ENCODE results near the gene NPM3. TPM values are rescaled to one million over a fixed set of nuclear protein-coding genes. Genes with fewer than 3 reads are reported as not detected.

Gene NPM3
- total RNA-seq, 2 experiments from 2014 or later: 15.5 to 15.8 TPM

DNA sequence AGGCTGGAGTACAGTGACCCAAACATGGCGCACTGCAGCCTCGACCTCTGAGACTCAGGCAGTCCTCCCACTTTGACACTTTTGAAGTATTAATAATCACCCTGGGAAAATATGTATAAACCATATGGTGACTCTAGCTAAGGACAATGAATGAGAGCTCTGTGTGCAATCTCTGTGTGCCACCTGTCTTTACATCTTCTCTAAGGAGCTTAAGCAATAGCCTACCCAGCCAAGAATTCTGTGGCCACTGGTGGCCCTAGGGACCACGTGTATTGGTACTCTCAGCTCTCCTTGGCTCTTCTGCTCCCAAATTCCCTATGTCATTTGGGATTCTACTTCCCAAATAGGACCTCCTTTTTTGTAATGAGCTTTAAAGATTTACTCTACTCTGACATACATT, 31.0 kb downstream of the NPM3 start:
- H3K27ac Mint-ChIP-seq: no peak overlapping the region
- no peak overlapping the region for H3K27ac ChIP-seq (ENCODE audit: low read depth in 1 of 2, low read length in 2 of 2)
- TF ChIP-seq, protein P1, sequence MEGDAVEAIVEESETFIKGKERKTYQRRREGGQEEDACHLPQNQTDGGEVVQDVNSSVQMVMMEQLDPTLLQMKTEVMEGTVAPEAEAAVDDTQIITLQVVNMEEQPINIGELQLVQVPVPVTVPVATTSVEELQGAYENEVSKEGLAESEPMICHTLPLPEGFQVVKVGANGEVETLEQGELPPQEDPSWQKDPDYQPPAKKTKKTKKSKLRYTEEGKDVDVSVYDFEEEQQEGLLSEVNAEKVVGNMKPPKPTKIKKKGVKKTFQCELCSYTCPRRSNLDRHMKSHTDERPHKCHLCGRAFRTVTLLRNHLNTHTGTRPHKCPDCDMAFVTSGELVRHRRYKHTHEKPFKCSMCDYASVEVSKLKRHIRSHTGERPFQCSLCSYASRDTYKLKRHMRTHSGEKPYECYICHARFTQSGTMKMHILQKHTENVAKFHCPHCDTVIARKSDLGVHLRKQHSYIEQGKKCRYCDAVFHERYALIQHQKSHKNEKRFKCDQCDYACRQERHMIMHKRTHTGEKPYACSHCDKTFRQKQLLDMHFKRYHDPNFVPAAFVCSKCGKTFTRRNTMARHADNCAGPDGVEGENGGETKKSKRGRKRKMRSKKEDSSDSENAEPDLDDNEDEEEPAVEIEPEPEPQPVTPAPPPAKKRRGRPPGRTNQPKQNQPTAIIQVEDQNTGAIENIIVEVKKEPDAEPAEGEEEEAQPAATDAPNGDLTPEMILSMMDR (IDR thresholded peaks at IDR 0.05): no peak
- no peaks in the 10 kb centered on the region for H3K4me1 ChIP-seq (ENCODE audit: insufficient read depth, low read length)
- DNase-seq (no peak), ATAC-seq (ENCODE audit: poor library complexity) (no peak)
- no peak overlapping the region for H3K4me3 ChIP-seq (ENCODE audit: low read length)
- peaks cover 25% of the 10 kb centered on the region for H3K27me3 Mint-ChIP-seq
- intact Hi-C loops (cut with DNase I, micrococcal nuclease): no loop called here
- POLR2A ChIA-PET: no interaction called here
- no peaks in the 10 kb centered on the region for H3K9me3 ChIP-seq (ENCODE audit: control insufficient read depth in 1 of 2, insufficient read depth in 1 of 2, low read length in 2 of 2)
- H3K27me3 ChIP-seq (ENCODE audit: control insufficient read depth in 1 of 2, insufficient read depth in 2 of 2, low read length in 2 of 2): peaks cover 0 to 2% of the 10 kb centered on the region in 2 experiments
- H3K4me3 Mint-ChIP-seq: no peak overlapping the region
- CTCF ChIA-PET: interaction anchor here (1.7 kb wide), 1 partner anchor 9 kb away, joined by 3 read pairs; no protein-coding TSS in a partner anchor
- H3K9me3 Mint-ChIP-seq: no peaks in the 10 kb centered on the region
- no peaks in the 10 kb centered on the region for H3K36me3 Mint-ChIP-seq (ENCODE audit: low read depth)
- no peaks in the 10 kb centered on the region for H3K36me3 ChIP-seq (ENCODE audit: insufficient read depth, low read length)
- no peaks in the 10 kb centered on the region for H3K4me1 Mint-ChIP-seq (ENCODE audit: low read depth)

DNA sequence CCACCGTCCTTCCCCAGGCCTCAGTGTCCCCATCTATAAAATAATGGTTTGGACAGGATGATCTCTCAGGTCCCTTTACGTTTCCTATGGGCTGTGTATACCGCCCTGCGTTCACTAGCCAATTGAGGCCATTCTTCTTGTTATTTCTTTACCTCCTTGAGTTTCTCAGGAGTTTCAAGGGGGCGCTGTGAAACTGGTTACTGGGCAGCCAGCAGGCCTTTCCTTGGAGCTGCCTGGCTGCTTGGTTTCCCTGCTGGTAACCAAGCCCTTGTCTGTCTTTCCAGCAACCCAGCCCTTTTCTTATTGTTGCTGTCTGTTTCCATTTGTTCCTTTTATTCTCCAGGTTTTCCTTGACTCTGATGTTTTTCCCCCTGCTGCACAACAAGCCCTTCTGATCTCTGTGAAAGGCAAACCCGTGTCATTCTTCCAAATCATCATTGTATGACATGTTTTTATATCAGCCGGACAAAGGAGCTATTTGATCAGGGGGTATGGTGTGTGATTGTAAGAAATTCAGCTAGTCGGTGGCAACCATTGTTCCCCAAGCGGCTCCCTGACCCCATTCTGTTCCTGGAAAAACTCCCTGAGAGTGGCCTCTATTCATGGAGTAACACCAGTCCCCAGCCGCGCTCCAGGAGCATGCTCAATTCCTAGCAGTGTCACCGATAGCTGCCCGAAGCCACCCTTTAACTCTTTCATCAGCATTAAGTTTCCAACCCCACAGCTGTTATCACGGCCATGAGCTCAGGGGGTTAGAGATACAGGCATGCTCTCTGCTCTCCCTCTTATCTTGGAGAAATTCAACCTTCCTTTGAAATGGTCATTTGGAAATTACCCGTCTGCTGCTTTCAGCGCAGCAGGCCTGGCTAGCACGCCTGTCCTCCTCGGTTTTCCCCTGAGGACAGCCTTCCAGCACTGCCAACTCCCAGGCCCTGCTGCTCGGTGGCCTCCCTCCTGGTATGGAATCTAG, 33.9 kb downstream of the NPM3 start:
- POLR2A ChIA-PET: no interaction called here
- Histone ChIP-seq H3K4me3 (ENCODE audit: low read length) (no peak overlapping the region), H3K9me3 (ENCODE audit: control insufficient read depth in 1 of 2, insufficient read depth in 1 of 2, low read length in 2 of 2) (no peaks in the 10 kb centered on the region), H3K36me3 (ENCODE audit: insufficient read depth, low read length) (no peaks in the 10 kb centered on the region), H3K27me3 (ENCODE audit: control insufficient read depth in 1 of 2, insufficient read depth in 2 of 2, low read length in 2 of 2) (peaks cover 0 to 2% of the 10 kb centered on the region in 2 experiments), H3K4me1 (ENCODE audit: insufficient read depth, low read length) (no peaks in the 10 kb centered on the region), H3K27ac (ENCODE audit: low read depth in 1 of 2, low read length in 2 of 2) (no peak overlapping the region)
- TF ChIP-seq, protein P1 (IDR thresholded peaks at IDR 0.05): no peak
- DNase-seq: no peak
- Mint-ChIP-seq H3K36me3 (ENCODE audit: low read depth) (no peaks in the 10 kb centered on the region), H3K4me1 (ENCODE audit: low read depth) (no peaks in the 10 kb centered on the region), H3K4me3 (no peak overlapping the region), H3K27me3 (peaks cover 12% of the 10 kb centered on the region), H3K27ac (no peak overlapping the region), H3K9me3 (no peaks in the 10 kb centered on the region)
- CTCF ChIA-PET: no interaction called here
- intact Hi-C loops (cut with DNase I, micrococcal nuclease): no loop called here
- no peak for ATAC-seq (ENCODE audit: poor library complexity)

DNA sequence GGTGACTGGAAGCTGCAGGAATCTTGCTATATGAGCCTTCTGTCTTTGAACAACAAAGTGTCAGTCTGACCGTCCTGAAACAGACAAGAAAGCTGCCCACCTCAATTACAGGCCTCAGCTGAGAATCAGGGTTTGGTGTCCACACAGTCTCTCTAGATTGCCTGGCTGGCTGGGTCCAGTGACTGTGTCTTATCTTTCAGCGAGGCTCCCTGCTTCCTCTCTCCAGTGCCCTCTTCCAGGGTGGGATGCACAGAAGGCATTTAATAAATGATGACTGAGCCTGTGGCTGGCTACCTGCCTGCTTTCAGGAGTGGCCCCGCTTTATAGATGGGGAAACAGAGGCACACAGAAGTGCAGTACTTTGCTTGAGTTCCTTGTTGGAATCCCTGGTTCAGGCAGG, 34.8 kb downstream of the NPM3 start:
- ATAC-seq (ENCODE audit: poor library complexity) (no peak), DNase-seq (no peak)
- no peaks in the 10 kb centered on the region for H3K36me3 ChIP-seq (ENCODE audit: insufficient read depth, low read length)
- no peaks in the 10 kb centered on the region for H3K9me3 ChIP-seq (ENCODE audit: control insufficient read depth in 1 of 2, insufficient read depth in 1 of 2, low read length in 2 of 2)
- H3K27me3 ChIP-seq (ENCODE audit: control insufficient read depth in 1 of 2, insufficient read depth in 2 of 2, low read length in 2 of 2): peaks cover 0 to 2% of the 10 kb centered on the region in 2 experiments
- no peaks in the 10 kb centered on the region for H3K4me1 ChIP-seq (ENCODE audit: insufficient read depth, low read length)
- POLR2A ChIA-PET: no interaction called here
- Mint-ChIP-seq H3K4me3 (no peak overlapping the region), H3K27me3 (peaks cover 11% of the 10 kb centered on the region), H3K27ac (no peak overlapping the region), H3K9me3 (no peaks in the 10 kb centered on the region), H3K4me1 (ENCODE audit: low read depth) (no peaks in the 10 kb centered on the region), H3K36me3 (ENCODE audit: low read depth) (no peaks in the 10 kb centered on the region)
- H3K27ac ChIP-seq (ENCODE audit: low read depth in 1 of 2, low read length in 2 of 2): no peak overlapping the region
- CTCF ChIA-PET: no interaction called here
- TF ChIP-seq, protein P1 (IDR thresholded peaks at IDR 0.05): no peak
- H3K4me3 ChIP-seq (ENCODE audit: low read length): no peak overlapping the region
- intact Hi-C loops (cut with DNase I, micrococcal nuclease): no loop called here
